GM12874 (cell line): ENCODE results near the gene PANX2.
A peak's percentile ranks its signal among the peaks of the same experiment; 100 is the strongest.

Source experiments
- CTCF ChIP-seq: IDR thresholded peaks from 2 replicates; pipeline ENCODE4 v1.5.1; 2011; ENCODE audit warnings: low read depth, mild to moderate bottlenecking, control low read depth, low read length, moderate library complexity; ENCODE audit not compliant: insufficient read depth

PANX2 gene

GRCh38 chr22:50143096-50143495 lies 27.4 kb upstream of the PANX2 start:
- TF ChIP-seq CTCF = no peak

- TF ChIP-seq CTCF = no peak
These were observed 26.4 kb upstream of the PANX2 start for GRCh38 chr22:50144005-50144614.

GRCh38 chr22:50145721-50146438 lies 24.7 kb upstream of the PANX2 start:
- TF ChIP-seq CTCF = no peak

GRCh38 chr22:50146439-50147238 lies 23.9 kb upstream of the PANX2 start:
- no peak for TF ChIP-seq CTCF

GRCh38 chr22:50148166-50148500 lies 22.4 kb upstream of the PANX2 start:
- no peak for TF ChIP-seq CTCF

- peak; percentile 99 for TF ChIP-seq CTCF
These were observed 21.4 kb upstream of the PANX2 start for GRCh38 chr22:50148991-50149721.
